Mucosa of descending colon (tissue), 3 donors: ENCODE measurements around the gene NKX1-2. TPM values are rescaled to one million over a fixed set of nuclear protein-coding genes. Genes with fewer than 3 reads are reported as not detected.
"Not testable (repeated sequence)": the region's sequence is repeated elsewhere in the genome, so short reads cannot be mapped to it uniquely, and the experiment has no call there.

Experiments
- ATAC-seq: fragments of 200-7000 bp; cut with Tn5 transposase; one replicate; pipeline ENCODE4 v1.9.1; 2020; ENCODE audit warnings: mild to moderate bottlenecking, moderate library complexity
- DNase-seq, 3 donors: peaks; one replicate each; pipeline ENCODE4 v3.0.0-alpha.2; 2020
- H3K36me3 ChIP-seq: fragments of 200-600 bp; one replicate; pipeline ENCODE4 v1.8.0; 2021; ENCODE audit warnings: low read depth, mild to moderate bottlenecking
- H3K4me1 ChIP-seq: fragments of 200-600 bp; one replicate; pipeline ENCODE4 v1.8.0; 2021; ENCODE audit warnings: low read depth, mild to moderate bottlenecking
- H3K4me3 ChIP-seq: fragments of 200-600 bp; one replicate; pipeline ENCODE4 v1.8.0; 2021; ENCODE audit warnings: mild to moderate bottlenecking
- H3K9me3 ChIP-seq: fragments of 200-600 bp; one replicate; pipeline ENCODE4 v1.8.0; 2021; ENCODE audit warnings: mild to moderate bottlenecking
- intact Hi-C, 2 donors: fragments of 100-400 bp; cut with DNase I in 1 of 2; cut with micrococcal nuclease in 1 of 2; formaldehyde crosslinking; loops; one replicate each; pipeline versions ENCODE4 v1.11.0 to v1.11.1; 2022; cut with DNase I, micrococcal nuclease
- total RNA-seq, 3 donors: library from RNA; stranded (reverse); fragmentation: NEBNext Ultra II Directional in 2 of 3; extraction: Animal tissue kit (Norgen Biotek cat#: 25700) in 2 of 3; gene quantifications; one replicate each; pipeline versions ENCODE4 v1.2.1 to v1.2.4, GENCODE V29; 2021 to 2023
- TF ChIP-seq, protein P1 (sequence below): fragments of 200-600 bp; IDR thresholded peaks from one replicate; pipeline ENCODE4 v1.8.0; 2022; ENCODE audit warnings: antibody characterized with exemption, mild to moderate bottlenecking
- donor health status: DM: no; HTN: no; CAD: no; lungs with moderate emphysema.
- donor health status: DM: no; HTN: no; CAD: no.
- donor health status: DM: no; HTN: yes; CAD: no.

NKX1-2 gene
- total RNA-seq, 3 donors from 2014 or later = not detected

DNA sequence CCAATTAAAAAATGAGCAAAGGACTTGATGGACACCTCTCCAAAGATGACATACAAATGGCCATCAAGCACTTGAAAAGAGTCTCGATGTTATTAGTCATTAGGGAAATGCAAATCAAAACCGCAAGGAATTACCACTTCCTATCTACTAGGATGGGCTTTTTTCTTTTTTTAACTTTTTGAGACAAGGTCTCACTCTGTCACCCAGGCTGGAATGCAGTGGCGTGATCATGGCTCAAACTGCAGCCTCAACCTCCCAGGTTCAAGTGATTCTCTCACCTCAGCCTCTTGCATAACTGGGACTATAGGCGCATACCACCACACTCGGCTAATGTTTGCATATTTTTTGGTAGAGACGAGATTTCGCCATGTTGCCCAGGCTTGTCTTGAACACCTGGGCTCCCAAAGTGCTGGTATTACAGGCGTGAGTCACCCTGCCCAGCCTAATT, 13.6 kb downstream of the NKX1-2 start:
- TF ChIP-seq, protein P1, sequence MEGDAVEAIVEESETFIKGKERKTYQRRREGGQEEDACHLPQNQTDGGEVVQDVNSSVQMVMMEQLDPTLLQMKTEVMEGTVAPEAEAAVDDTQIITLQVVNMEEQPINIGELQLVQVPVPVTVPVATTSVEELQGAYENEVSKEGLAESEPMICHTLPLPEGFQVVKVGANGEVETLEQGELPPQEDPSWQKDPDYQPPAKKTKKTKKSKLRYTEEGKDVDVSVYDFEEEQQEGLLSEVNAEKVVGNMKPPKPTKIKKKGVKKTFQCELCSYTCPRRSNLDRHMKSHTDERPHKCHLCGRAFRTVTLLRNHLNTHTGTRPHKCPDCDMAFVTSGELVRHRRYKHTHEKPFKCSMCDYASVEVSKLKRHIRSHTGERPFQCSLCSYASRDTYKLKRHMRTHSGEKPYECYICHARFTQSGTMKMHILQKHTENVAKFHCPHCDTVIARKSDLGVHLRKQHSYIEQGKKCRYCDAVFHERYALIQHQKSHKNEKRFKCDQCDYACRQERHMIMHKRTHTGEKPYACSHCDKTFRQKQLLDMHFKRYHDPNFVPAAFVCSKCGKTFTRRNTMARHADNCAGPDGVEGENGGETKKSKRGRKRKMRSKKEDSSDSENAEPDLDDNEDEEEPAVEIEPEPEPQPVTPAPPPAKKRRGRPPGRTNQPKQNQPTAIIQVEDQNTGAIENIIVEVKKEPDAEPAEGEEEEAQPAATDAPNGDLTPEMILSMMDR = no peak
- H3K4me1 ChIP-seq = no peaks in the 10 kb centered on the region
- no peaks in the 10 kb centered on the region for H3K36me3 ChIP-seq
- intact Hi-C loops = no loop called here
- no peak overlapping the region for H3K4me3 ChIP-seq
- H3K9me3 ChIP-seq = no peaks in the 10 kb centered on the region
- DNase-seq (no peak), ATAC-seq (no peak)

DNA sequence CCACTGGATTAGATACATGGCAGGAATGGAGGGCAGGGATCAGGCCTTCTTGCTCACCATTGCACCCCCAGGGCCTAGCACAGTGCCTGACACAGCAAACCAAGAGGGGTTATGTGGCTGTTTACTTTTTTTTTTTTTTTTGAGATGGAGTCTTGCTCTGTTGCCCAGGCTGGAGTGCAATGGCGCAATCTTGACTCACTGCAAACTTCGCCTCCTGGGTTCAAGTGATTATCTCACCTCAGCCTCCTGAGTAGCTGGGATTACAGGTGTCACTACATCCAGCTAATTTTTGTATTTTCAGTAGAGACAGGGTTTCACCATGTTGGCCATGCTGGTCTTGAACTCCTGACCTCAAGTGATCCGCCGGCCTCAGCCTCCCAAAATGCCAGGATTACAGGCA, 14.2 kb downstream of the NKX1-2 start:
- H3K4me3 ChIP-seq, H3K4me1 ChIP-seq, DNase-seq, H3K36me3 ChIP-seq, intact Hi-C loops, ATAC-seq, H3K9me3 ChIP-seq: not testable (repeated sequence)

DNA sequence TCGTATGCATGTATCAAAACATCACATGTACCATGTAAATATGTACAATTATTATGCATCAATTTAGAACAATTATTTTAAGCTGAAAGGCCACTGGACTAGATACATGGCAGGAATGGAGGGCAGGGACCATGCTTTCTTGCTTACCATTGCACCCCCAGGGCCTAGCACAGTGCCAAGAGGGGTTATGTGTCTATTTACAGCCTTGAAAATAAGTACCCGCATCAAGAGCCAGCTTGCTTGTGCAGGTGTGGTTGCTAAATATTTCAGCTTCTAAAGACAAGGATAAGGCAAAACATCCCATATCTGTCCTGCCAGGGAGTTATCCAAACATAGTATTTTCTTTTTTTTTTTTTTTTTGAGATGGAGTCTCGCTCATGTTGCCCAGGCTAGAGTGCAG, 16.4 kb downstream of the NKX1-2 start:
- Histone ChIP-seq H3K4me3 (no peak overlapping the region), H3K9me3 (no peaks in the 10 kb centered on the region), H3K36me3 (no peaks in the 10 kb centered on the region), H3K4me1 (no peaks in the 10 kb centered on the region)
- intact Hi-C loops = no loop called here
- DNase-seq (no peak), ATAC-seq (no peak)
- TF ChIP-seq, protein P1 = no peak

DNA sequence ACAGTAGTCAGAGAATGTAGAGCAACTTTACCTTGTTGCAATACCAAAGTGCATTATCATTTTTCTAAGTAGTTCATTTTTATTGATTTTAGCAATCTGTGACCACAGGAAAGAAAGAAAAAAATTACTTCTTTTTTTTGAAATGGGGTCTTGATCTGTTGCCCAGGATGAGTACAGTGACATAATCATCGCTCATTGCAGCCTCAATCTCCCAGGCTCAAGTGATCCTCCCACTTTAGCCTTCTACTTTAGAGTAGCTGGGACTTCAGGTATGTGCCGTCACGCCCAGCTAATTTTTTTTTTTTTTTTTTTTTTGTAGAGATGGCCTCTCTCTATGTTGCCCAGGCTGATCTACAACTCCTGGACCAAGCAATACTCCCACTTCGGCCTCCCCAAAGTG, 19.8 kb downstream of the NKX1-2 start:
- DNase-seq (no peak), ATAC-seq (no peak)
- Histone ChIP-seq H3K4me1 (peaks cover 2% of the 10 kb centered on the region), H3K4me3 (no peak overlapping the region), H3K36me3 (no peaks in the 10 kb centered on the region), H3K9me3 (no peaks in the 10 kb centered on the region)
- TF ChIP-seq, protein P1 = no peak
- intact Hi-C loops = no loop called here

- peaks cover 2% of the 10 kb centered on the region for H3K4me1 ChIP-seq
Measured at GRCh38 chr10:124429576-124429975, 20.3 kb downstream of the NKX1-2 start.

GRCh38 chr10:124428207-124428777, 21.5 kb downstream of the NKX1-2 start:
- DNase-seq (no peak), ATAC-seq (peak; percentile 45)
- TF ChIP-seq, protein P1 = no peak
- intact Hi-C loops = no loop called here
- H3K4me3 ChIP-seq = no peak overlapping the region
- no peaks in the 10 kb centered on the region for H3K36me3 ChIP-seq
- peaks cover 2% of the 10 kb centered on the region for H3K4me1 ChIP-seq
- no peaks in the 10 kb centered on the region for H3K9me3 ChIP-seq

More at GRCh38 chr10:124429576-124429975, 20.3 kb downstream of the NKX1-2 start:
- peak in 1 of 3 donors; percentile 45 for DNase-seq
- ATAC-seq = peak; percentile 75
- TF ChIP-seq, protein P1 = no peak
- intact Hi-C loops = no loop called here
- Histone ChIP-seq H3K9me3 (no peaks in the 10 kb centered on the region), H3K4me3 (no peak overlapping the region), H3K36me3 (no peaks in the 10 kb centered on the region)
